ENCODE measurements around the gene TNS3.

GRCh38 chr7:47378728-47379395, 203.0 kb downstream of the TNS3 start:
- TF ChIP-seq EP300 (IDR thresholded peaks at IDR 0.05; ENCODE audit: low read length) (no peak), MYC (IDR thresholded peaks at IDR 0.05; ENCODE audit: low read depth, low read length) (no peak), MYC (CRISPR knock-in tag; IDR thresholded peaks at IDR 0.05; ENCODE audit: borderline replicate concordance, low read depth) (no peak), ZNF77 (CRISPR knock-in tag; IDR thresholded peaks at IDR 0.05) (no peak), ZBED1 (IDR thresholded peaks at IDR 0.05) (no peak), MECOM (CRISPR knock-in tag; IDR thresholded peaks at IDR 0.05) (no peak), RBM15 (IDR thresholded peaks at IDR 0.05; ENCODE audit: insufficient read depth, low read length) (no peak), CTCF (IDR thresholded peaks at IDR 0.05 in 2 of 3, conservative IDR thresholded peaks at IDR 0.05 in 1 of 3; ENCODE audit: insufficient read depth in 2 of 3, low read depth in 1 of 3, low read length in 3 of 3) (no peak), ZBTB7A (IDR thresholded peaks at IDR 0.05; ENCODE audit: borderline replicate concordance, control insufficient read depth, low read depth, low read length) (no peak), ZNF165 (CRISPR knock-in tag; IDR thresholded peaks at IDR 0.05; ENCODE audit: borderline replicate concordance) (no peak)
- TF ChIP-seq, protein P1, sequence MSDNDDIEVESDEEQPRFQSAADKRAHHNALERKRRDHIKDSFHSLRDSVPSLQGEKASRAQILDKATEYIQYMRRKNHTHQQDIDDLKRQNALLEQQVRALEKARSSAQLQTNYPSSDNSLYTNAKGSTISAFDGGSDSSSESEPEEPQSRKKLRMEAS (CRISPR knock-in tag; IDR thresholded peaks at IDR 0.05) = no peak
- TF ChIP-seq, protein P2, sequence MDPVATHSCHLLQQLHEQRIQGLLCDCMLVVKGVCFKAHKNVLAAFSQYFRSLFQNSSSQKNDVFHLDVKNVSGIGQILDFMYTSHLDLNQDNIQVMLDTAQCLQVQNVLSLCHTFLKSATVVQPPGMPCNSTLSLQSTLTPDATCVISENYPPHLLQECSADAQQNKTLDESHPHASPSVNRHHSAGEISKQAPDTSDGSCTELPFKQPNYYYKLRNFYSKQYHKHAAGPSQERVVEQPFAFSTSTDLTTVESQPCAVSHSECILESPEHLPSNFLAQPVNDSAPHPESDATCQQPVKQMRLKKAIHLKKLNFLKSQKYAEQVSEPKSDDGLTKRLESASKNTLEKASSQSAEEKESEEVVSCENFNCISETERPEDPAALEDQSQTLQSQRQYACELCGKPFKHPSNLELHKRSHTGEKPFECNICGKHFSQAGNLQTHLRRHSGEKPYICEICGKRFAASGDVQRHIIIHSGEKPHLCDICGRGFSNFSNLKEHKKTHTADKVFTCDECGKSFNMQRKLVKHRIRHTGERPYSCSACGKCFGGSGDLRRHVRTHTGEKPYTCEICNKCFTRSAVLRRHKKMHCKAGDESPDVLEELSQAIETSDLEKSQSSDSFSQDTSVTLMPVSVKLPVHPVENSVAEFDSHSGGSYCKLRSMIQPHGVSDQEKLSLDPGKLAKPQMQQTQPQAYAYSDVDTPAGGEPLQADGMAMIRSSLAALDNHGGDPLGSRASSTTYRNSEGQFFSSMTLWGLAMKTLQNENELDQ (CRISPR knock-in tag; IDR thresholded peaks at IDR 0.05; ENCODE audit: borderline replicate concordance) = no peak
